HepG2 (cell line): ENCODE results near the gene AHCY. TPM values are rescaled to one million over a fixed set of nuclear protein-coding genes. Genes with fewer than 3 reads are reported as not detected.
A peak's percentile ranks its signal among the peaks of the same experiment; 100 is the strongest.

ENCODE experiments used
- CEBPB ChIP-seq: IDR thresholded peaks from 2 replicates; pipeline ENCODE4 v1.6.1; 2011; ENCODE audit warnings: low read depth, low read length, improper control_type of control experiment, borderline replicate concordance
- HMGA1 ChIP-seq: sonication (generic); formaldehyde crosslinking; conservative IDR thresholded peaks from 2 replicates; pipeline ENCODE4 v1.4.0; 2020; ENCODE audit warnings: missing genetic modification reagents
- KDM3A ChIP-seq: IDR thresholded peaks from 2 replicates; pipeline ENCODE4 v1.6.1; 2018; ENCODE audit warnings: low read depth, missing compliant biosample characterization
- MED13 ChIP-seq: sonication (generic); formaldehyde crosslinking; IDR thresholded peaks from 2 replicates; pipeline ENCODE4 v1.5.0; 2020; ENCODE audit warnings: missing genetic modification reagents
- MYC ChIP-seq: sonication (generic); formaldehyde crosslinking; IDR thresholded peaks from 2 replicates; pipeline ENCODE4 v1.9.0; 2021; ENCODE audit warnings: missing genetic modification reagents, borderline replicate concordance
- MZF1 ChIP-seq: sonication (generic); formaldehyde crosslinking; IDR thresholded peaks from 2 replicates; pipeline ENCODE4 v1.8.1; 2023; ENCODE audit warnings: mild to moderate bottlenecking, missing genetic modification reagents, borderline replicate concordance
- NFIB ChIP-seq: sonication (generic); formaldehyde crosslinking; IDR thresholded peaks from 2 replicates; pipeline ENCODE4 v1.9.0; 2021; ENCODE audit warnings: missing genetic modification reagents, mild to moderate bottlenecking, borderline replicate concordance
- NPAS2 ChIP-seq: sonication (generic); formaldehyde crosslinking; IDR thresholded peaks from 2 replicates; pipeline ENCODE4 v1.8.0; 2022; ENCODE audit warnings: mild to moderate bottlenecking, missing genetic modification reagents, borderline replicate concordance
- PCBP2 ChIP-seq: fragments of 200-400 bp; formaldehyde crosslinking; optimal IDR thresholded peaks from 2 replicates; pipeline ENCODE3; 2018; ENCODE audit warnings: low read length, low read depth; ENCODE audit not compliant: poor library complexity, severe bottlenecking
- SIX4 ChIP-seq: sonication (generic); formaldehyde crosslinking; IDR thresholded peaks from 2 replicates; pipeline ENCODE4 v1.4.0; 2020; ENCODE audit warnings: missing genetic modification reagents
- SMAD1 ChIP-seq: sonication (generic); formaldehyde crosslinking; IDR thresholded peaks from 2 replicates; pipeline ENCODE4 v1.4.0; 2020; ENCODE audit warnings: missing genetic modification reagents, low read depth, mild to moderate bottlenecking, borderline replicate concordance
- SRSF1 ChIP-seq: fragments of 200-400 bp; formaldehyde crosslinking; optimal IDR thresholded peaks from 2 replicates; pipeline ENCODE3; 2017; ENCODE audit warnings: mild to moderate bottlenecking, low read depth, low read length, moderate library complexity
- ZMAT5 ChIP-seq: sonication (generic); formaldehyde crosslinking; IDR thresholded peaks from 2 replicates; pipeline ENCODE4 v1.5.0; 2020; ENCODE audit warnings: mild to moderate bottlenecking, low read depth, missing genetic modification reagents, borderline replicate concordance
- ZNF253 ChIP-seq: sonication (generic); formaldehyde crosslinking; IDR thresholded peaks from 2 replicates; pipeline ENCODE4 v1.8.0; 2022; ENCODE audit warnings: mild to moderate bottlenecking, missing genetic modification reagents, borderline replicate concordance
- ZNF564 ChIP-seq: sonication (generic); formaldehyde crosslinking; IDR thresholded peaks from 2 replicates; pipeline ENCODE4 v1.8.1; 2023; ENCODE audit warnings: mild to moderate bottlenecking, missing genetic modification reagents
- ZNF580 ChIP-seq: IDR thresholded peaks from 2 replicates; pipeline ENCODE4 v1.6.1; 2016; ENCODE audit warnings: low read depth, borderline replicate concordance
- ZSCAN12 ChIP-seq: sonication (generic); formaldehyde crosslinking; IDR thresholded peaks from 2 replicates; pipeline ENCODE4 v1.9.0; 2021; ENCODE audit warnings: mild to moderate bottlenecking, missing genetic modification reagents
- polyA plus RNA-seq, 8 experiments: library from polyadenylated mRNA; depleted of rRNA in 3 of 8; stranded (reverse) in 7 of 8; unstranded in 1 of 8; fragments of >200 nt; fragmentation: Illumina TruSeq in 4 of 8; extraction: Trizol in 4 of 8; gene quantifications; 2 replicates each; pipeline versions ENCODE4 v1.2.1 to v1.2.3, GENCODE V29; 2011 to 2016; ENCODE audit warnings: low read depth in 4 of 8, missing spikeins in 1 of 8, mixed read lengths in 1 of 8; ENCODE audit not compliant: insufficient read depth in 1 of 8
- total RNA-seq, 5 experiments: library from RNA; depleted of rRNA; stranded (reverse); fragments of >200 nt; fragmentation: Illumina TruSeq; extraction: Trizol; gene quantifications; 2 replicates each; pipeline ENCODE4 v1.2.3, GENCODE V29; 2016; ENCODE audit warnings: low read depth in 1 of 5
- TF ChIP-seq, protein P1 (sequence below): sonication (generic); formaldehyde crosslinking; IDR thresholded peaks from 2 replicates; pipeline ENCODE4 v1.4.0; 2020; ENCODE audit warnings: missing genetic modification reagents, borderline replicate concordance
- TF ChIP-seq, protein P2 (sequence below): conservative IDR thresholded peaks from 2 replicates; pipeline ENCODE4 v1.6.1; 2018; ENCODE audit warnings: missing genetic modification reagents
- TF ChIP-seq, protein P3 (sequence below): sonication (generic); formaldehyde crosslinking; IDR thresholded peaks from 2 replicates; pipeline ENCODE4 v1.9.0; 2021; ENCODE audit warnings: missing genetic modification reagents, borderline replicate concordance

Gene AHCY
- total and polyA plus RNA-seq, 2 of the 13 experiments (the other 11 are each of a cell fraction or from before 2014, with no cell fraction given), result 407 to 419 TPM

DNA sequence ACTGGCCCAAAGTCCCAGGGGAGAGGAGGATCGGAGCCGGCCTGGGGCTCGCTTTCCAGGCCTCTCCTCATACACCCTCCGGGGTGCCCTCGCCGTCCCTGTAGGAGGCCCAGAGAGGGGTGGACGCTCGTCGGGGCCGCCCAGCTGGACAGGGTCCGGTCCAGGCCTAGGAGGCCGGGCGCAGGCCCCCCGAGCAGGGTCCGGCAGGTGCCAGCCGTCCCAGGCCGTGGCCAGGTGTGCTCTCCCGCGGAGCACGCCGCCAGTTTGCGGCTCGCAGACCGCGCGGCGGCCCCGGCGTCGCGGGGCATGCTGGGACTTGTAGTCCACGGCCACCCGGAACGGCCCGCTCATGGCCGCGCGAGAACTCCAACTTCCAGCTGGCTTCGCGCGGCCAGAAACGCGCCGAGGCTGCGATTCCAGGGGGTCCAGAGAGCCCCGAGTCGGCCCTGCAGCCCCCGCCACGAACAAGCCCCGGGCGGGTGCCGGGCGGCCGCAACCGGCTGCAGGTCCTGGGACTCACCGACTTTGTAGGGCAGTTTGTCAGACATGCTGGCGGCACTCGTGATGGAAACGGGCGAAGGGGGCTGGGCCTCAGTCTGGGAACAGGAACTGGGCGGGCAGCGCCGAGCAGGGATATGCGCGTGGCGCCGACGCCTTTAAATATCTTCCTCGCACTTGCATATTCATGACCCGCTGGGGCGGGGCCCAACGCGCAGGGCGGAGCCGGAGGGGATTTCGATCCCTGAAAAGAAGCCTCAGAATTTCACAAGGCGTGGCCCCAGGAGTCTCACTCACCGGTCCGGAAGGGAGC is at the start of gene AHCY (continued):
- peak; percentile 53; the same call in 1 of the 2 replicates for TF ChIP-seq KDM3A (CRISPR knock-in tag)
- TF ChIP-seq ZNF580, result peak; percentile 94; the same call in 1 of the 2 replicates
- peak; percentile 96 for TF ChIP-seq SMAD1 (CRISPR knock-in tag)
- peak; percentile 96 for TF ChIP-seq ZNF564 (CRISPR knock-in tag)
- no peak for TF ChIP-seq HMGA1 (CRISPR knock-in tag)
- peak; percentile 100 for TF ChIP-seq MYC
- TF ChIP-seq SIX4 (CRISPR knock-in tag), result peak; percentile 46
- TF ChIP-seq, protein P1, sequence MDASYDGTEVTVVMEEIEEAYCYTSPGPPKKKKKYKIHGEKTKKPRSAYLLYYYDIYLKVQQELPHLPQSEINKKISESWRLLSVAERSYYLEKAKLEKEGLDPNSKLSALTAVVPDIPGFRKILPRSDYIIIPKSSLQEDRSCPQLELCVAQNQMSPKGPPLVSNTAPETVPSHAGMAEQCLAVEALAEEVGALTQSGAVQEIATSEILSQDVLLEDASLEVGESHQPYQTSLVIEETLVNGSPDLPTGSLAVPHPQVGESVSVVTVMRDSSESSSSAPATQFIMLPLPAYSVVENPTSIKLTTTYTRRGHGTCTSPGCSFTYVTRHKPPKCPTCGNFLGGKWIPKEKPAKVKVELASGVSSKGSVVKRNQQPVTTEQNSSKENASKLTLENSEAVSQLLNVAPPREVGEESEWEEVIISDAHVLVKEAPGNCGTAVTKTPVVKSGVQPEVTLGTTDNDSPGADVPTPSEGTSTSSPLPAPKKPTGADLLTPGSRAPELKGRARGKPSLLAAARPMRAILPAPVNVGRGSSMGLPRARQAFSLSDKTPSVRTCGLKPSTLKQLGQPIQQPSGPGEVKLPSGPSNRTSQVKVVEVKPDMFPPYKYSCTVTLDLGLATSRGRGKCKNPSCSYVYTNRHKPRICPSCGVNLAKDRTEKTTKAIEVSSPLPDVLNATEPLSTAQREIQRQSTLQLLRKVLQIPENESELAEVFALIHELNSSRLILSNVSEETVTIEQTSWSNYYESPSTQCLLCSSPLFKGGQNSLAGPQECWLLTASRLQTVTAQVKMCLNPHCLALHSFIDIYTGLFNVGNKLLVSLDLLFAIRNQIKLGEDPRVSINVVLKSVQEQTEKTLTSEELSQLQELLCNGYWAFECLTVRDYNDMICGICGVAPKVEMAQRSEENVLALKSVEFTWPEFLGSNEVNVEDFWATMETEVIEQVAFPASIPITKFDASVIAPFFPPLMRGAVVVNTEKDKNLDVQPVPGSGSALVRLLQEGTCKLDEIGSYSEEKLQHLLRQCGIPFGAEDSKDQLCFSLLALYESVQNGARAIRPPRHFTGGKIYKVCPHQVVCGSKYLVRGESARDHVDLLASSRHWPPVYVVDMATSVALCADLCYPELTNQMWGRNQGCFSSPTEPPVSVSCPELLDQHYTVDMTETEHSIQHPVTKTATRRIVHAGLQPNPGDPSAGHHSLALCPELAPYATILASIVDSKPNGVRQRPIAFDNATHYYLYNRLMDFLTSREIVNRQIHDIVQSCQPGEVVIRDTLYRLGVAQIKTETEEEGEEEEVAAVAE, result peak; percentile 81
- TF ChIP-seq SRSF1, result peak; percentile 96
- peak; percentile 73 for TF ChIP-seq CEBPB
- no peak for TF ChIP-seq NFIB (CRISPR knock-in tag)
- no peak; the same call in 1 of the 2 replicates for TF ChIP-seq ZSCAN12 (CRISPR knock-in tag)
- TF ChIP-seq, protein P2, sequence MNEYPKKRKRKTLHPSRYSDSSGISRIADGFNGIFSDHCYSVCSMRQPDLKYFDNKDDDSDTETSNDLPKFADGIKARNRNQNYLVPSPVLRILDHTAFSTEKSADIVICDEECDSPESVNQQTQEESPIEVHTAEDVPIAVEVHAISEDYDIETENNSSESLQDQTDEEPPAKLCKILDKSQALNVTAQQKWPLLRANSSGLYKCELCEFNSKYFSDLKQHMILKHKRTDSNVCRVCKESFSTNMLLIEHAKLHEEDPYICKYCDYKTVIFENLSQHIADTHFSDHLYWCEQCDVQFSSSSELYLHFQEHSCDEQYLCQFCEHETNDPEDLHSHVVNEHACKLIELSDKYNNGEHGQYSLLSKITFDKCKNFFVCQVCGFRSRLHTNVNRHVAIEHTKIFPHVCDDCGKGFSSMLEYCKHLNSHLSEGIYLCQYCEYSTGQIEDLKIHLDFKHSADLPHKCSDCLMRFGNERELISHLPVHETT (CRISPR knock-in tag), result peak; percentile 62; the same call in 1 of the 2 replicates
- no peak; the same call in 1 of the 2 replicates for TF ChIP-seq MZF1 (CRISPR knock-in tag)
- no peak for TF ChIP-seq PCBP2
- TF ChIP-seq NPAS2 (CRISPR knock-in tag), result no peak
- TF ChIP-seq, protein P3, sequence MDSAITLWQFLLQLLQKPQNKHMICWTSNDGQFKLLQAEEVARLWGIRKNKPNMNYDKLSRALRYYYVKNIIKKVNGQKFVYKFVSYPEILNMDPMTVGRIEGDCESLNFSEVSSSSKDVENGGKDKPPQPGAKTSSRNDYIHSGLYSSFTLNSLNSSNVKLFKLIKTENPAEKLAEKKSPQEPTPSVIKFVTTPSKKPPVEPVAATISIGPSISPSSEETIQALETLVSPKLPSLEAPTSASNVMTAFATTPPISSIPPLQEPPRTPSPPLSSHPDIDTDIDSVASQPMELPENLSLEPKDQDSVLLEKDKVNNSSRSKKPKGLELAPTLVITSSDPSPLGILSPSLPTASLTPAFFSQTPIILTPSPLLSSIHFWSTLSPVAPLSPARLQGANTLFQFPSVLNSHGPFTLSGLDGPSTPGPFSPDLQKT (CRISPR knock-in tag), result peak; percentile 70; the same call in 1 of the 2 replicates
- TF ChIP-seq ZNF253 (CRISPR knock-in tag), result peak; percentile 79; the same call in 1 of the 2 replicates
- no peak for TF ChIP-seq ZMAT5 (CRISPR knock-in tag)
- peak; percentile 52 for TF ChIP-seq MED13 (CRISPR knock-in tag)
